Glomerular endothelial cell (primary cell): Measurements from ENCODE around the gene KRT38. TPM values are rescaled to one million over a fixed set of nuclear protein-coding genes. Genes with fewer than 3 reads are reported as not detected.
"Not testable (repeated sequence)": the region's sequence is repeated elsewhere in the genome, so short reads cannot be mapped to it uniquely, and the experiment has no call there.

Experiments used
- DNase-seq: peaks from one replicate; pipeline ENCODE4 v3.0.0-alpha.2; 2011; ENCODE audit warnings: low read depth, low spot score; ENCODE audit errors: extremely low read depth
- total RNA-seq: library from RNA; depleted of rRNA; stranded (reverse); fragments of >200 nt; gene quantifications from 2 replicates; pipeline ENCODE4 v1.2.3, GENCODE V29; 2015

Gene KRT38
- total RNA-seq, 1 donor from 2014 or later: not detected

GRCh38 chr17:41463746-41464145, 23.0 kb upstream of the KRT38 start:
- no peak for DNase-seq

- no peak for DNase-seq
Measured at GRCh38 chr17:41462705-41463104, 21.9 kb upstream of the KRT38 start.

GRCh38 chr17:41457676-41458075, 16.9 kb upstream of the KRT38 start:
- DNase-seq: no peak

- no peak for DNase-seq
Measured at GRCh38 chr17:41456204-41456603, 15.4 kb upstream of the KRT38 start.

GRCh38 chr17:41455236-41455635, 14.5 kb upstream of the KRT38 start:
- no peak for DNase-seq

GRCh38 chr17:41453066-41453465, 12.3 kb upstream of the KRT38 start:
- DNase-seq: no peak

- no peak for DNase-seq
Measured at GRCh38 chr17:41452281-41452680, 11.5 kb upstream of the KRT38 start.

- no peak for DNase-seq
Measured at GRCh38 chr17:41451154-41451728, 10.5 kb upstream of the KRT38 start.

- DNase-seq: no peak
Measured at GRCh38 chr17:41449008-41449407, 8.2 kb upstream of the KRT38 start.

GRCh38 chr17:41448506-41448905, 7.7 kb upstream of the KRT38 start:
- no peak for DNase-seq

GRCh38 chr17:41446806-41447205, 6.0 kb upstream of the KRT38 start:
- DNase-seq: no peak

GRCh38 chr17:41444640-41445039, 3.9 kb upstream of the KRT38 start:
- DNase-seq: no peak

GRCh38 chr17:41444186-41444585, 3.4 kb upstream of the KRT38 start:
- DNase-seq: no peak

GRCh38 chr17:41442739-41443138, 2.0 kb upstream of the KRT38 start:
- DNase-seq: no peak

- DNase-seq: no peak
Measured at GRCh38 chr17:41439375-41439774, 1.4 kb downstream of the KRT38 start.

GRCh38 chr17:41437769-41438168, 3.0 kb downstream of the KRT38 start:
- DNase-seq: no peak

GRCh38 chr17:41437254-41437653, 3.5 kb downstream of the KRT38 start:
- DNase-seq: no peak

GRCh38 chr17:41434415-41434814, 6.4 kb downstream of the KRT38 start:
- DNase-seq: no peak

- no peak for DNase-seq
Measured at GRCh38 chr17:41434005-41434404, 6.8 kb downstream of the KRT38 start.

- no peak for DNase-seq
Measured at GRCh38 chr17:41433586-41433985, 7.2 kb downstream of the KRT38 start.

GRCh38 chr17:41430376-41430775, 10.4 kb downstream of the KRT38 start:
- DNase-seq: not testable (repeated sequence)

GRCh38 chr17:41429667-41430066, 11.1 kb downstream of the KRT38 start:
- DNase-seq: no peak

- no peak for DNase-seq
Measured at GRCh38 chr17:41428591-41429291, 12.0 kb downstream of the KRT38 start.
